GM21717 (cell line): ENCODE results near the gene WDR89.
"Not testable (repeated sequence)": the region's sequence is repeated elsewhere in the genome, so short reads cannot be mapped to it uniquely, and the experiment has no call there.

Experiments
- ATAC-seq: cut with Tn5 transposase; IDR thresholded peaks from one replicate; pipeline ENCODE4 v1.9.1; 2021; ENCODE audit warnings: mild to moderate bottlenecking, moderate library complexity; ENCODE audit not compliant: unreplicated experiment

Gene WDR89

GRCh38 chr14:63654936-63655335 lies 13.3 kb upstream of the WDR89 start:
- ATAC-seq = no peak

GRCh38 chr14:63654346-63654745 lies 12.7 kb upstream of the WDR89 start:
- no peak for ATAC-seq

GRCh38 chr14:63652406-63652805 lies 10.7 kb upstream of the WDR89 start:
- no peak for ATAC-seq

GRCh38 chr14:63650256-63650952 lies 8.7 kb upstream of the WDR89 start:
- no peak for ATAC-seq

- ATAC-seq = no peak
Observed at GRCh38 chr14:63647696-63648410, 6.2 kb upstream of the WDR89 start.

GRCh38 chr14:63644741-63645140 lies 3.1 kb upstream of the WDR89 start:
- no peak for ATAC-seq

GRCh38 chr14:63642656-63643382 lies 1.1 kb upstream of the WDR89 start:
- no peak for ATAC-seq

GRCh38 chr14:63642229-63642611 lies 549 bp upstream of the WDR89 start:
- peak; percentile 69 for ATAC-seq

- no peak for ATAC-seq
Observed at GRCh38 chr14:63638493-63638892, 3.2 kb downstream of the WDR89 start.

- not testable (repeated sequence) for ATAC-seq
Observed at GRCh38 chr14:63636094-63636635, 5.5 kb downstream of the WDR89 start.

- ATAC-seq = no peak
Observed at GRCh38 chr14:63633801-63634200, 7.9 kb downstream of the WDR89 start.

GRCh38 chr14:63632932-63633514 lies 8.6 kb downstream of the WDR89 start:
- ATAC-seq = no peak

GRCh38 chr14:63624701-63625100 lies 17.0 kb downstream of the WDR89 start:
- ATAC-seq = no peak

- ATAC-seq = no peak
Observed at GRCh38 chr14:63624203-63624602, 17.5 kb downstream of the WDR89 start.

- not testable (repeated sequence) for ATAC-seq
Observed at GRCh38 chr14:63621975-63622374, 19.7 kb downstream of the WDR89 start.

- no peak for ATAC-seq
Observed at GRCh38 chr14:63616015-63616414, 25.7 kb downstream of the WDR89 start.

GRCh38 chr14:63614679-63615363 lies 26.9 kb downstream of the WDR89 start:
- no peak for ATAC-seq

GRCh38 chr14:63611078-63611477 lies 30.6 kb downstream of the WDR89 start:
- no peak for ATAC-seq

- ATAC-seq = no peak
Observed at GRCh38 chr14:63605041-63605532, 36.6 kb downstream of the WDR89 start.

- ATAC-seq = no peak
Observed at GRCh38 chr14:63604626-63605025, 37.0 kb downstream of the WDR89 start.
